Measurements from ENCODE around the gene ASXL1. TPM values are rescaled to one million over a fixed set of nuclear protein-coding genes. Genes with fewer than 3 reads are reported as not detected.
"Not testable (repeated sequence)": the region's sequence is repeated elsewhere in the genome, so short reads cannot be mapped to it uniquely, and the experiment has no call there.

The ASXL1 gene
- total RNA-seq, 1 experiment from 2014 or later: 25.7 TPM

GRCh38 chr20:32333181-32333987 lies 24.7 kb upstream of the ASXL1 start:
- in situ Hi-C loops (cut with HindIII; ENCODE audit: low pct_unique_long_range_greater_than_20kb, low sequenced_read_pairs): no loop called here
- DNase-seq (ENCODE audit: low read depth): no peak

DNA sequence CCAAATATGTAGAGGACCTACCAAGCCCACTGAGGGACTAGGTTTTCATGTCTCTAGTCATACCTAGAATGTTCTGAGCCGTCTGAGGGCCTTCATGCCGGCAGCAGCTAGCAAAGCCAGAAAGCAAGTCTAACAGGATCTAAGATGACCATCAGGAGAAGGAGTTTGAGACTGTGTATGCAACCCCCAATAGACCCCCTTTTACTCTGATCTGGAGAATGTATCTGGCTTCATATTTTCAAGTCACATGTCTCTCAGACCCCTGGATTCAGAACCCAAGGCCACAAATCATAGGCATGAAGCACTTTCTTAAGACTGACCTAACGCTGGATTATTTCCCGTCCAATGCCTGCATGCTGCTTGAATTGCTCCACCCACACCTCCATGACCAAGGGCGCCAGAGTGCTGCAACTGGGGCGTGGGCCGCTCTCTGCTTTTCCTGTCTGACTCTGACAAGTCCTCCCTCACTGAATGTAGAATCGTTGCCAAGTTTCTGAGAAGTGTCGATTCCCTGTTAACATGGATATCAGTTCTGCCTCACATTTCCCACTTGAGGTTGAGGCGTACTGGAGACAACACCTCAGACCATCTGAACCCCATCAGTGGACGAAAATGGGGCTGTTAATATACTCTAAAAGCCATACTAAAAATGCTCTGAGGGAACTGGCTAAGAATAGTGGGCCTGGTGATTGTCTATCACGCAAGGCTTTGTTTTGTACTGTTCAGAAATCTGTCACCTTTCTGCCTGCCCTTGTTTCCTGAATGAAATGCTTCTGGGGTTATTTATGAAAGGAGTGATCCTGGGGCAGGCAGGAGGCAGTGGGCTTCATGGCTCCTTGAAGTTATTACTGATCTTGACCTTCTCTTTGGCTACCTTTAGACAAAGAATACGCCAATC lies 23.9 kb upstream of the ASXL1 start:
- in situ Hi-C loops (cut with HindIII; ENCODE audit: low pct_unique_long_range_greater_than_20kb, low sequenced_read_pairs): no loop called here
- no peak for DNase-seq (ENCODE audit: low read depth)

GRCh38 chr20:32336918-32337347 lies 21.2 kb upstream of the ASXL1 start:
- in situ Hi-C loops (cut with HindIII; ENCODE audit: low pct_unique_long_range_greater_than_20kb, low sequenced_read_pairs): no loop called here
- no peak for DNase-seq (ENCODE audit: low read depth)

DNA sequence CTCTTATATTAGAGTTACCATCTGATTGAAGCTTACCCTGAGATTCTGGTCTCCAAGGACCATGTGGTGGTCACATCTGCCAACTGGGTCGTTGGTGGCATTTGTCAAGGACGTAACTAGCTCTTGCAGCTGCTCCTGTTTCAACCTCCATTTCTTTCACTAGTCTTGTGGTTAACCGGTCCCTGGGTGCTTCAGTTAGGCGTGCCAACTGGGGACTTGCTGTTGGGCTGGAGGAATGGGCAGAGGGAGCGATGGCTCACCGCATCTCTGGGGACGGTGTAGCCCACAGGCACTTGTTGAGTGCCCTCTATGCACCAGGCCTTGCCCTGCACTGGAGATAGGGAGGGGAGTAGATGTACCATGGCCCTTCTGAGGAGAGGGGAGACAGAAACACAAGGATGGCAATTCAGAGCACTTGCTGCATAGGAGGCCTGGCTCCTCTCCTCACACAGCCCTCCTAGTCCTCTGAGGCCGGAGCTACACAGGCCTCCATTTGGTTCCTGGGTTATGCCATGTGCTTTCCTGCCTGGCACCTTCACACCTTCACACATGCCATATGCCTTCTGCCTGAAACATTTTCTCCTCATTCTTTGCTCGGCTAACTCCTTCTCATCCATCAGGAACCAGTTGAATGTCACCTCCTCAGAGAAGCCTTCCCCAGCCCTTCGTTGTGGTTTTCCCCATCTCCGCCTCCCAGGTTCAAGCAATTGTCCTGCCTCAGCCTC lies 20.0 kb upstream of the ASXL1 start:
- in situ Hi-C loops (cut with HindIII; ENCODE audit: low pct_unique_long_range_greater_than_20kb, low sequenced_read_pairs): no loop called here

DNA sequence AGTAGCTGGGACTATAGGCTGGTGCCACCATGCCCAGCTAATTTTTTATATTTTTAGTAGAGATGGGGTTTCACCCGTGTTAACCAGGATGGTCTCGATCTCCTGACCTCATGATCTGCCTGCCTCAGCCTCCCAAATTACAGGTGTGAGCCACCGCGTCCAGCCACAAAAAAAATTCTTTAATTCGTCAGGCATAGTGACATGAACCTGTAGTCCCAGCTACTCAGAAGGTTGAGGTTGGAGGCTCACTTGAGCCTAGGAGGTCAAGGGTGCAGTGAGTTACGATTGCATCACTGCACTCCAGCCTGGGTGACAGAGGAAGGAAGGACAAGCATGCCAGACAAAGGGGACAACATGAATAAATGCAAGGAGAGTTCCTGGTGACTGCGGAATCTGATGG lies 19.5 kb upstream of the ASXL1 start:
- no peak for DNase-seq (ENCODE audit: low read depth)
- in situ Hi-C loops (cut with HindIII; ENCODE audit: low pct_unique_long_range_greater_than_20kb, low sequenced_read_pairs): no loop called here

More for the DNA sequence above, 20.0 kb upstream of the ASXL1 start:
- DNase-seq (ENCODE audit: low read depth): no peak

DNA sequence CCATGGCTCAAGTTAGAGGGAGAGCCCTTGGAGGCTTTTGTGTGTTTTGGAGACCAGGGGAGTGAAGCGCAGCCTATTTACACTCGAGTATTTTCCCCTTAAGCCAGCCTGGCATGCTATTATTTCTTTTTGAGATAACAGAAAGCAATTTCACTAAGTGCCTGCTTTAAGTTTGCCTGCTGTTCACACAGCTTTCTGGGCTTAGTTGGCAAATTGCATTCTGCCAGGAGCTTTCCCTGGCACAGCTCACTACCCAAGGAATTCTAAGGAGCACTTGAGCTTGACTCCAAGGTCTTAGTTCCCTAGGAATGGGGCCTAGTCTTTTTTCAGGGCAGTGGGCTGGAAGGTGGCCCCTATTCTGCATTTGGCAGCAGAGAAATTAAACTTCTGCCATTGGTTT lies 19.0 kb upstream of the ASXL1 start:
- in situ Hi-C loops (cut with HindIII; ENCODE audit: low pct_unique_long_range_greater_than_20kb, low sequenced_read_pairs): no loop called here

DNA sequence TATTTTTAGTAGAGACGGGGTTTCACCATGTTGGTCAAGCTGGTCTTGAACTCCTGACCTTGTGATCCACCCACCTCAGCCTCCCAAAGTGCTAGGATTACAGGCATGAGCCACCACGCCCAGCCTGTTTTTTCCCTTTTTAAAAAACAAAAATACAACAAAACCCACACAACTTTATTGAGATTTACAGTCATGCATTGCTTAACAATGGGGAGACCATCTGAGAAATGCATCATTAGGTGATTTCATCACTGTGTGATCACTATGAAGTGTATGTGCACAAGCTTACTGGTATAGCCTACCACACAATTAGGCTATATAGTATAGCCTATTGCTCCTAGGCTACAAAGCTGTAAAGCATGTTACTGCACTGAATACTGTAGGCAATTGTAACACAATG lies 17.1 kb upstream of the ASXL1 start:
- DNase-seq (ENCODE audit: low read depth); in situ Hi-C loops (cut with HindIII; ENCODE audit: low pct_unique_long_range_greater_than_20kb, low sequenced_read_pairs): not testable (repeated sequence)

More for the DNA sequence above, 19.0 kb upstream of the ASXL1 start:
- DNase-seq (ENCODE audit: low read depth): no peak

DNA sequence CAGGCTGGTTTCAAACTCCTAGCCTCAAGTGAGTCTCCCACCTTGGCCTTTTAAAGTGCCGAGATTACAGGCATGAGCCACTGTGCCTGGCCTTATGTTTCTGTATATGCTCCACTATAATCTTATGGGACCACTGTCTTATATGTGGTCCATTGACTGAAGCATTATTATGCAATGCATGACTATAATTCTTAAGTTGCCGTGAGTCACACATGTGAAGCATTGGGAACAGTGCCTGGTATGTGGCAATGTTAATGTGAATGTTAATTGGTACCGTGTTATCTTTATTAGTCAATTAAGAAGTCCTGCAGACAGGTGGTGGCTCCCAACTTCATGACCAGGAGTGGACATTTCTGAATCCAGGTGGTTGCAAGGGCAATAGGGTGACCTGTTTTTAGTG lies 14.7 kb upstream of the ASXL1 start:
- in situ Hi-C loops (cut with HindIII; ENCODE audit: low pct_unique_long_range_greater_than_20kb, low sequenced_read_pairs): no loop called here
- DNase-seq (ENCODE audit: low read depth): no peak

GRCh38 chr20:32344835-32345506 lies 13.2 kb upstream of the ASXL1 start:
- in situ Hi-C loops (cut with HindIII; ENCODE audit: low pct_unique_long_range_greater_than_20kb, low sequenced_read_pairs): no loop called here
- DNase-seq (ENCODE audit: low read depth): no peak

- in situ Hi-C loops (cut with HindIII; ENCODE audit: low pct_unique_long_range_greater_than_20kb, low sequenced_read_pairs): no loop called here
- no peak for DNase-seq (ENCODE audit: low read depth)
Measured at GRCh38 chr20:32348207-32348606, 9.9 kb upstream of the ASXL1 start.

DNA sequence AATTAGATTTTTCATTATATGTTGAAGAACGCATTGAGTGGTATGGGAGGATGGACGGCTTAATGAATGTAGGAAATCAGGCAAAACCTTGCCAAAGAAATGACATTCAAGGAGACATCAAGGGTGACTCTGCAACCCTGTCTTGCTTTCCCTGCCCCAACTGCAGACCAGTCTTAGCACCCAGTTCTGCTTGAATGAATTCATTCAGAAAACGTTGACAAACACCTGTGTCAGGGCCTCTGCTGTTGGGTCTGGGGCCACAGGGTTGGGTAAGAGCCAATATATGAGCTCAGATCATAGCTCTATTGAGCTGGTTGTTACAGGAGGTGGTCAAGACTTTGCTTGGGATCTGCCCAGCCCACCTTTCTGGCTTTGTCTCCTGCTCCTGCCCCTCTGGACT lies 7.7 kb upstream of the ASXL1 start:
- DNase-seq (ENCODE audit: low read depth): no peak
- in situ Hi-C loops (cut with HindIII; ENCODE audit: low pct_unique_long_range_greater_than_20kb, low sequenced_read_pairs): no loop called here

DNA sequence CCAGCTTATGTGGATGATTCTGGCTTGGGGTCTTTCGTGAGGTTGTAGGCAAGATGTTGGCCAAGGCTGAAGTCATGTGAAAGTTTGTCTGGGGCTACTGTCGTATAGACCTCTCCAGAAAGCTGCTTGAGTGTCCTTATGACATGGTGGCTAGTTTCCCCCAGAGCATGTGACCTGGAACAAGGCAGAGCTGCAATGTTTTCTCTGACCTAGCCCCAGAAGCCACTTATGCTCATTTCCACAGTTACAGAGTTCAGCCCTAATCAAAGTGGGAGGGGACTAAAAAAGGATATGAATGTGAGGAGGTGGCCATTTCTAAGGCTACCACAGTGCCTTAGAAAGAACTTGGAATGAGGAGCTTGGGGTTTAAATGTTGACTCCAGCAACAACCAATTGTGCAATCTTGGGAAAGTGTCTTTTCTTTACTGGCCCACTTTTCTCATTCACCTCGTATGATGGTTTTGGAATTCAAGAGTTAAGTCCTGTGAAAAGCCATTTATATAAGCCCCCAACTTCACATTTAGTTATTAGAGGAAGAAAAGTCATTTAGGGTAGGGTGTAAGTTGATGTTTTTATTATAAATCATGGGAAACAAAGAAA lies 5.9 kb upstream of the ASXL1 start:
- DNase-seq (ENCODE audit: low read depth): no peak

GRCh38 chr20:32353848-32354496 lies 4.2 kb upstream of the ASXL1 start:
- DNase-seq (ENCODE audit: low read depth): no peak
- in situ Hi-C loops (cut with HindIII; ENCODE audit: low pct_unique_long_range_greater_than_20kb, low sequenced_read_pairs): no loop called here

More for the DNA sequence above, 5.9 kb upstream of the ASXL1 start:
- in situ Hi-C loops (cut with HindIII; ENCODE audit: low pct_unique_long_range_greater_than_20kb, low sequenced_read_pairs): no loop called here

DNA sequence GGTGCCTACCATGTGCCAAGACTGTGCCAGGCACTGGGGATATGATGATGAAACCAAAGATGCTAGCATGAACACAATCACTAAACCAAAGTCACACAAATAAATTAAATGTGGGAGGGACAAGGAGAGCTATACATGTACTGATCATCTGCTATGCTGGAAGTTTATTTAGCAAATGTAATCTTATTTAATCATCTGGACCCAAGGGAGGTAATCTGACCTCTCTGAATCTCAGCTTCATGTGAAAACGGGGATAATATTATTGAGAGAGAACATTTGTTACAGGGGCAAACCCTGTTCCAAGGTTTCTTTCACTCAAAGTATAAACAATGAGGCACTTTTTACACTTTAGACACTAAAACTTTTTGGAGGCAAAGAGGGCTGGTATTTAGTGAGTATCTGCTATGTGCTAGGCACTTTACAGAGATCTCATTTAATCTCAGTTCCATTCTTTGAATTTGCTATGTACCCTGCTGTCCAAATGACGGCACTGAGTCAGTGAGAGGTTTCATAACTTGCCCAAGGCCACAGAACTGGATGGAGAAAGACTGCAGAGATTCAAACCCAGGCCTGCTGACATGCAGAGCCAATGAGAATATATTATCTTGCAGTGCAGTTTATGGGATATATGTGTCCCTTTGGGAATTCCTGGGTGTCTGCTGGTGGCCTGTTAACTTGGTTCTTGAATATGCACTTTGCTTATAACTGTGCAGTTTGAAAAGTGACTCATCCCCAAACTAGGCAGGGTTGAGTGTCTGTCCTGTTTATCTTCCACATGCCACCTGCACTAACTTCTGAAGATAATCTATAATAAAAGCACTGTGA lies 3.3 kb upstream of the ASXL1 start:
- in situ Hi-C loops (cut with HindIII; ENCODE audit: low pct_unique_long_range_greater_than_20kb, low sequenced_read_pairs): no loop called here
- DNase-seq (ENCODE audit: low read depth): peak; percentile 64

- in situ Hi-C loops (cut with HindIII; ENCODE audit: low pct_unique_long_range_greater_than_20kb, low sequenced_read_pairs): no loop called here
Measured at GRCh38 chr20:32355417-32355841, 2.7 kb upstream of the ASXL1 start.

GRCh38 chr20:32355907-32356621 lies 2.1 kb upstream of the ASXL1 start:
- in situ Hi-C loops (cut with HindIII; ENCODE audit: low pct_unique_long_range_greater_than_20kb, low sequenced_read_pairs): not testable (repeated sequence)
- peak; percentile 44 for DNase-seq (ENCODE audit: low read depth)

More at GRCh38 chr20:32355417-32355841, 2.7 kb upstream of the ASXL1 start:
- DNase-seq (ENCODE audit: low read depth): no peak

All from Caki2 (cell line).